Measurements from ENCODE around the gene FADS3.

Gene FADS3

GRCh38 chr11:61925736-61926135 is 34.4 kb upstream of the FADS3 start:
- DNase-seq (ENCODE audit: low read depth), result no peak
- no peak overlapping the region for H3K4me3 ChIP-seq (ENCODE audit: low read depth, low read length)
- no peak for TF ChIP-seq CTCF (conservative IDR thresholded peaks at IDR 0.05; ENCODE audit: low read depth, low read length)

GRCh38 chr11:61924064-61924455 is 32.7 kb upstream of the FADS3 start:
- no peak for DNase-seq (ENCODE audit: low read depth)
- no peak for TF ChIP-seq CTCF (conservative IDR thresholded peaks at IDR 0.05; ENCODE audit: low read depth, low read length)
- H3K4me3 ChIP-seq (ENCODE audit: low read depth, low read length), result no peak overlapping the region

DNA sequence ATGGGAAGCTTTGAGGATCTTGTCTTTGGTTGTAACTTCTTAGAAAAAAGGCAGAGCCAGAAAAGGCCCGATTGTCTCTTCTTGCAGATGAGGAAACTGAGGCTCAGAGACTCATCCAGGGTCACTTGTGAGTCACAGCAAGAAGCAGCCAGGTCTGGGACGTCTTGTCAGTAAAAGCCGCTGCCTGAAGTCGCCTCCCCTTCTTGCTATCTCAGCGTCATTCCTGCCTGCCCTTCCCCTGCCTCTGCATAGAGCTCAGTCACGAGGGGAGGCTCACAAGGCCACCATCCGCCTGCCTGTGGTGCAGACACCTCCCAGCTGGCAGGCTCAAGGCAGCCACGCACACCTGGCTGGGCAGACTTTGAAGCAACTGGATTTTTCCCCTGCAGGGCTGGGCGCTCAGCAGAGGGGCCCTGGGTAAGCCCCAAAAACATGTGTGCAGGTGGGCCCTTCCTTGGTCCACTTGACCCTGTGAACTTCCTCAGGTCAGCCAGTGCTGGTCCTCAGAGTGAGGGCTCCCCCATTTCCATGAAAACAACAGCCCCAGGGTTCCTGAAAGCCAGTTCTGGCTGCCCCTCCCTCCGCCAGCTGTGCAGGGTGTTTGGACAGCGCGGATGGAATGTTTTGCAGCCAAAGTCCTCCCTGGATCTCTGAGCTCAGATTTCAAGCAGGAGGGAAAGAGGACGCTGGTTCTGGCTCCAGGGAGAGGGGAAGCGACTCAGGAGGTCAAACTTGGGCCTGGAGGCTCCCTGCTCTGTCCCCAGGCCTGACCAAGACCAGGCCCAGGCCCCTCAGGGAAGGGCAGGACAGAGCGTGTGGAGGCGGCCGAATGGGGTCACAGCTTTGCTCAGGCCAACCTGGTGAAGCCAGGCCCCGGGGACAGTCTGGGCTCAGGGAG is 32.1 kb upstream of the FADS3 start:
- peak; percentile 74 for DNase-seq (ENCODE audit: low read depth)
- no peak for TF ChIP-seq CTCF (conservative IDR thresholded peaks at IDR 0.05; ENCODE audit: low read depth, low read length)
- no peak overlapping the region for H3K4me3 ChIP-seq (ENCODE audit: low read depth, low read length)

- peak; percentile 57 for DNase-seq (ENCODE audit: low read depth)
- no peak for TF ChIP-seq CTCF (conservative IDR thresholded peaks at IDR 0.05; ENCODE audit: low read depth, low read length)
- H3K4me3 ChIP-seq (ENCODE audit: low read depth, low read length), result no peak overlapping the region
These were observed 31.2 kb upstream of the FADS3 start for GRCh38 chr11:61922539-61922938.

- no peak for TF ChIP-seq CTCF (conservative IDR thresholded peaks at IDR 0.05; ENCODE audit: low read depth, low read length)
These were observed 30.1 kb upstream of the FADS3 start for GRCh38 chr11:61921446-61921845.

DNA sequence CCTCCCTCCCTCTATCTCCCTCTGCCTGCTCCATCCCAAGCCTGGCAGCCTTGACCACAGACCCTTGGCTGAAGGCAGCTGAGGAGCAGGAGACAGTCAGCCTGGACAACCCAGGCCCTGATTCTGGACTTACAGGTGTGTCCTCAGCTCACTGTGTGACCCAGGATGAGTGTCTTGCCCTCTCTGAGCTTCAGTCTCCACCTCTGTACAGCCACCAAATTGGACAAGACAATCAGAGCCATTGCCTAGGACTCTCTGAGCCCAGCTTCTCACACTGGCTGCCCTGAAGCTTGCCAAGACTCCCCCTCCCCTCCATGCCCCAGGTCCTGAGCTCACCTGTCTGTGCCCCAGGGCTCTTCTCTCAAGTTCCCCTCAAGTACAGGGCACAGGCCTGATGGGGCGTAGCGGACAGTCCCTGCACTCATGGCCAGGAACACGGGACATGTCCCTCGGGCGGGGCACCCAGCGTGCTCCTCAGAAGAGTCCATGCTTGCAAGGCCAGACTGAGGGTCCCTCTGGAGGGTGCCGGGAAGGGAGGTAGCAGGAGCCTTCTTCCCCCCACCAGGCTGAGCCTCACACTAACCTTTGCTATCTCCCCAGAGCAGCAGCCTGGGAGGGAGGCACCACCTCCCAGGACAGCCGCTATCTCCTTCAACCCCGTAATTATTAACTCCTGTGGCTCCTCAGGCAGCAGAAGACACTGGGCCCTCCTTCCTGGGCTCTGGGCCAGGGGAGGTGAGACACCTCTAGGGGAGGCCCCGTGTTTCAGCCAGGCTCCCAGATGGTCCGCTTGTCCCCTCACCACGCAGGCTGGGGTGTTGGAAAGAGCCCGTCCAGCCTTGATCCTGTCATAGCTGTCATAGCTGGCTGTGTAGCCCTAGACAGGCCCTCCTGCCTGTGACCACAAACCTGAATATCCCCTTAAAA is 28.6 kb upstream of the FADS3 start:
- no peak for TF ChIP-seq CTCF (conservative IDR thresholded peaks at IDR 0.05; ENCODE audit: low read depth, low read length)
- no peak for DNase-seq (ENCODE audit: low read depth)
- H3K4me3 ChIP-seq (ENCODE audit: low read depth, low read length), result no peak overlapping the region

More at GRCh38 chr11:61921446-61921845, 30.1 kb upstream of the FADS3 start:
- no peak for DNase-seq (ENCODE audit: low read depth)
- no peak overlapping the region for H3K4me3 ChIP-seq (ENCODE audit: low read depth, low read length)
